Measurements from ENCODE around the gene SYNE1.

SYNE1 gene

GRCh38 chr6:152268846-152269442, 368.2 kb downstream of the SYNE1 start:
- no peak for DNase-seq

DNA sequence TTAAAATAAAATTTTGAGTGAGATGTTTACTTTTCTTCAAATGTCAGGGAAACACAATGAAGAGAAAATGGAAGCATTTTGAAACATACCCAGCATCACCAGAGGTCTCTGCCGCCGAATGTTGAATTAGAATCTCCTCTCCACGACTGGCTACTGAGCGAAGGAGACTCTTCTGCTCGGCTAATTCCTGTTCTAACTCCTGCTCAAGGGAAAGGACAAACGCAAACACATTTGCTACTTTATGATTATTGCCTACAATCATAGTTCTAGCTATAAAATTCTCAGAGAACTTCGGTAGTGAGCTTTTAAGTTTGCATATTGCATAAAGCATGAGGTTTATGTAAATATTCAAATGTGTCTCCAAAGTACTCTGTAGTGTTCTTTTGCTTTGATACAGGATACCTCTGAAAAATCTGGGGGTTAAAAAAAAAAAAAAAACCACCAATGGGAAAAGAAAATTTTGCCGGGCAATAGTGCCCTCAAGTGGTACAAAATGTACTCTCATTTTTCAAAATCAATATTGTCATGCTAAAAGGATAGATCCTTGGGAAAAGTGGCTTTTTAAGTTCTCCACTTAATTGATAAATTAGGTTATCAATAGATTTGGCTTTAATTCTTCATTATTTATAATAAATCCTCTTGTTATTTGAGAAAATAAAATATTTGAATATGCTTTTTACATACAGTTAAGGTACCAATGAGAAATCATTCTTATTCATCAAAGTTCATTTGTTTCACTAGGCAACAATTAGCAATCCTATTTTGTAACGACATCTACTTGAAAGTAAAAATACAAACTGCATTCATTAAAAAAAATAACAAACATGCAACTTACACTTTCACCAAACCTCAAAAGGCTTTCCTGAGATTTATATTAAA, 369.0 kb downstream of the SYNE1 start:
- DNase-seq, result peak; percentile 9 to 27

- no peak for DNase-seq
These were observed 371.5 kb downstream of the SYNE1 start for GRCh38 chr6:152265651-152266050.

- no peak for DNase-seq
These were observed 373.6 kb downstream of the SYNE1 start for GRCh38 chr6:152263582-152263981.

DNA sequence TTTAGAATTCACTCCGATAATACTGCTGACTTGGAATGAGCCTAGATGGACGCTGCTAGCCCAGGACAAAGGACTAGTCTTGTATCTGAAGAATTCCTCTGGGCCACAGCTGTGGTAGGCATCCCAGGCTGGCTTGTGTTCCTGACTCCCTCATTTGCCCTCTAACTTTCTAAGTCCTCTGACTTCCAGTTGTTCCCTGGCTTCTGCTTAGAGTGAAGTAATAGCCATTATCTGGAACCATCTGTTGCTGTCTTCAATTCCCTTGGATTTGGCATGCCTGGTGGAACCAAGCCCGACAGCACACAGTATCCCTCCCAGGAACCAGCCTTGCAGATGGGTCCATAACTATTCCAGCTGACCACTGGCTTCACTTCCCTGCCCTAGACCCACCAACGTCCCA, 376.0 kb downstream of the SYNE1 start:
- DNase-seq, result no peak

- DNase-seq, result no peak
These were observed 377.9 kb downstream of the SYNE1 start for GRCh38 chr6:152259234-152259633.

DNA sequence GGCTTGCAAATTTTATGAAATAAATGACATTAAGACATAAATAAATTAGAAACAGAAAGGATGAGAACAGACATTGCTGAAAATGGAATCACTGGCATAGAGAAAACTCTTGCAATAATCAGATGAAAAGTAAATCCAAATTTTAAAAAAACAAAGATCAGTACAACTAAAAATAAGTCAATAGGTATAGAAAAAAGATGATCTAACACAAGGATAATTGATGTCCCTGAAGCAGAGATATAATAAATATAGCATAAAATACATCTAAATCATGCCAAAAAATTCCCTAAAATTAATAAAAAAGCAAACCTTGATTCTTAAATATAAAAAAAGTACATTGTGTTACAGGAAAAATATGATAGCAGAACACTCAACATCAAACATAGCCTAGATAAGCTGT, 379.6 kb downstream of the SYNE1 start:
- DNase-seq, result no peak

GRCh38 chr6:152250127-152250526, 387.0 kb downstream of the SYNE1 start:
- DNase-seq, result no peak

GRCh38 chr6:152248980-152249379, 388.2 kb downstream of the SYNE1 start:
- no peak for DNase-seq

- DNase-seq, result no peak
These were observed 390.4 kb downstream of the SYNE1 start for GRCh38 chr6:152246554-152247337.

DNA sequence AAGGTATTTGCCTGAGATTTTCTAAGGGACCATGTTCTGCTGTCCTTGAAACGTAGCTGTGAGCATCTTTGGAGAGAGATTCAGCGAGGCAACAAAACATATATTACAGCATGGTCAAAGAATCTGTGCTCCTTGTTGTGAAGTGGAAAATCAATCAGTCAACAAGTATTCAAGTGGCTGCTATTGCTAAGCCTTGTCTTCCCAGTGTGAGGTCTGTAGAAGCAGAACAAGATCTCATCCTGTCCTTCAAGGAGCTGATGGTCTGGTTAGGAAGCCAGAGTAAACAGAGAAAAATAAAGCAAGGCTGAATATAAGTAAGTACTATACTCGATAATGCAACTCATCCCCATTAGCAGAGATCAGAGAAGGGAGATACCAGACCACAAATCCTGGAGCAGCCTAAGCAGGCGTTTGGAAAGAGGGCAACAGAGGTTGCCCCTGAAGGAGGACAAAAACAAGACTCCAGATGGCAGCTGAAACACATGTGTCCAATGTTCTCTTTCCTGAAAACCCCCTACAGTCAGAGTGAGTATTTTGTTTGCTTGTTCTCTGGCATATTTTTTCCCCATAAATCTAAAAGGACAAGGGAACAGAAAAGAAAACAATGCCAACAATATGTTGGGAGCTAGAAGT, 392.0 kb downstream of the SYNE1 start:
- DNase-seq, result no peak

DNA sequence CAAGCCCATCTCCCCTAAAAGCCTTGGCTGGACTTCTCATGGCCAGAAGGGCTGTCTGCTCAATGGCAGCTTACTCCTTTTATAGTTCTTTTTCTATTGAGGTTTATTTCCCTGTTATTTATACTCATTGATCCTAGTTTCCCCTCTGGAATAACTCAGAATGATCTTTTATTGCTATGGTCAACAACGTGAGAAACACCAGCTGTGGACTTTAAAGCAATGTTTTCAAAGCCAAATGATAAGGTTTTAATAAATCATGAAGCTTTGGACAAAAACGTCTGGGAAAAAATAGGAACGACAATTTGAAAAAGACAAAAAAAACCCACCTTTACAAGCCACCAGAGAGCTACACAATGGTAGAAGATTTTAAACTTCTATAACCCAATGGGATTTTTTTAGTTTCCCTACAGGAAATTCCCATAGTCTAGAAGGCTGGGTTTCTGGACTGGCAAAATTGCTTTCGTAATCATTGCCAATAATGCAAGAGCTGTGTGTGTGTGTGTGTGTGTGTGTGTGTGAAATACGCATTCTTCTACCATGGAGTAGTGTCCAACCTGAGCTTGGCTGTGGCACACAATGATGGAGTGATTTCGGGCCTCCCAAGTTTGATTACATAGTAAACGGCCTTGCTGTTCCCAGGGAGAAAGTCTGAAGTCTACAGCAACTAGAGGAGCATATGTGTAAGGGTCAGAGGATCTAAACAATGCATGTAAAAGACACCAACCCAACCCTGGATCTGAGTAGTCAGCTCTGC, 396.0 kb downstream of the SYNE1 start:
- DNase-seq, result no peak

DNA sequence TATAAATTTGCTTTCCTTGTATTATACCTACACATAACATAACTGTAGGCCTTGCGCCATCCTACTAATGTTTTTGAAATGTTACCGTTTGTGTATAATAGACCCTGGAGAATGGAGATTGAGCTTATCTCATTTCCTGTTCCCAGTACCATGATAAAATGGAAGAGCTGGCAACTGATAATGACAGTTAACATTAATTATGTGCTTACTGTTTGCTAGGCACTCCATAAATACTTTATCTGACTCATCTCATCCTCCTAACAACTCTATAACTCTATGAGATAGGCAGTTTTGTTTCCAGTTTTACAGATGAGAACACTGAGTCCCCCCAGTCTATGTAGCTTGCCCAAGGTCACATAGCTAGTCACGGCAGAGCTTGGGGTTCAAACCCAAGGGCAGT, 396.7 kb downstream of the SYNE1 start:
- DNase-seq, result no peak

DNA sequence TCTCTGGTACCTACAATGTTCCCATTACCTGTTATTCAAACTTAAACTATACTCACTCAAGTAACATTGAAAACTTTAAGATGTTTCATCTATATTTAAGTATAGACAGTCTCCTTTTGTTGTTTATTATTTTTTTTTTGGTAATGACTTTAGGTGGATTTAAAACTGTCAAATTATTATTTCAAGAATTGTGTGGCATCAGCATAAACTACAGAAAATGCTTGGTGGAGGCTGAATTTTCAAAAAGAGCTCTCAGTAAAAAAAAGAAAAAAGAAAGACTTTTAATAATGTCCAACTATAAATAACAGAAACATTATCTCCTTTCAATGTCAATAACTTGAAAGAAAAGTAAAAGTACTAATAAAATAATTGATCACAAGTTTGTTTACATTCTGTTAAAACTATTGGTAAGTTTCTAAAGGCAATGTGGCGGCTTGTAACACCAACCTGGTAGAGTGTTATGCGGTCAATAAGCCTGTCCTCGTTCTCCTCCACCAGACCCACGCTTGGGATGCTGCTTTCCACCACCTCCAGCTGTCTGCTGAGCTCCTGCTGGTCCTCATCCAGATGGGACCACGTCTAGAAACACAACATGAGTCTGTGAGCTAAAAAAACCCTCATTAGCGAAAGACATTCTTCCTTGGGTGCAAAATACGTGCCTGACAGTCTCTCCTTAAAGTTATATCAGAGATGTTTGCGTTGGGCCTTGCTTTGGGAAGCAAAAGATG, 400.6 kb downstream of the SYNE1 start:
- DNase-seq, result no peak

DNA sequence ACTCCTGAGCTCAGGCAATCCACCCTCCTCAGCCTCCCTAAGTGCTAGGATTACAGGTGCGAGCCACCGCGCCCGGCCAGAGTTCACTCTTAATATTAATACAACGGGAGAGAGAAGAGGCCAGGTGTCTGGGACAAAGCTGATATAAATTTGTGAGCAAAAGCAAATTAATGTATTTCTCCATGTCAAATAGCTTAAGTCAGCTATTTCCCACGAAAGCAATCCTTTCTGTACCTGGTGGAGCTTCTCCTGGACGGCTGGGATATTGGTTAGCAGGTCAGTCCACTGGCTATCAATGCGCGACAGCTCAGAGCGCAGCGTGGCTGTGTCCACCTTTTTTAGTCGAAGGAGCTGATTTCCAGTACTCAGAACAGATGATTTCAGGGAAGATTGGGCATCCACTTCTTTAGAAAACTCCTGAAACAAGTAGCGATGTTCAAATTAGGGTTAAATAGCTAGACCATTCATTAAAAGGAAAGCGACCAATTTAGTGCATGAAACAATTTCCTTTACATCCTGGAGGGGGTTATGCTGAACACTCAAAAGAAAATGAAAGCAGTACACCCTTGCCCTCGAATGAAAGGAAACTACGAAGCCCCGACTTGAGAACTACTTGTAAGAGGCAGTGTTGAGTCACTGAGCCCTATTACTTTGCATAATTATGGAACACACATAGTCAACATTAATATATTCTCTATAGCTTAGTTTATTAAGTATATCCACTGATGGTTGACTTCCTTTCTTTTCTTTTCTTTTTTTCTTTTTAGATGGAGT, 403.4 kb downstream of the SYNE1 start:
- DNase-seq, result no peak

DNA sequence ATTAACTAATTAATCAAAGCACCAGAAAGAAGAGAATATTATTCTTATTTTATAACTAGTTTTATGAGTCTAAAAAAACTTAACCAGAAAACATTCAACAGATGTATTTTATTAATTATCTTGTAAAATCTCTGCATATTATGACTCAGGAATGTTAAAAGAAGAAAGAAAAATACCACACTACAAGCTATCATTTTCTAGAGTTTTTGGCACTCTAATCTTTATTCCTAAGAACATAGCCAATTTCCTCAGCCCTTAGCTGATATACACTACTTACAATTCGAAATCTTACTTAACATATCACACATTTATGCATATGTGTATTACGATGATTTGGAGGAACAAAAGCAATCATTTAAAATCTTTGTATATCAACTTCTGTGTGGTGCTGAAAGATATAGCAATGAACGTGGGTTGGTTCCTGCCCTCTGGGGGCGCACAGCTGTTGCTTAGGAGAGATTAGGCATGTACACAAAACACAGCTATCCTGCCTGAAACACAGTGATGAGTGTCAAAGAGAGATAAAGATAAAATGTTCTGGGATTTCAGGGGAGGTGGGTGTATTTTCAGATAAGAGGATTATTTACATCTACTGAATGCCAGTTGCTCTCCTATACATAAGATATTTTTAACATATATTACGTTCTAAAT, 404.5 kb downstream of the SYNE1 start:
- DNase-seq, result peak in 1 of 2 donors; percentile 19

DNA sequence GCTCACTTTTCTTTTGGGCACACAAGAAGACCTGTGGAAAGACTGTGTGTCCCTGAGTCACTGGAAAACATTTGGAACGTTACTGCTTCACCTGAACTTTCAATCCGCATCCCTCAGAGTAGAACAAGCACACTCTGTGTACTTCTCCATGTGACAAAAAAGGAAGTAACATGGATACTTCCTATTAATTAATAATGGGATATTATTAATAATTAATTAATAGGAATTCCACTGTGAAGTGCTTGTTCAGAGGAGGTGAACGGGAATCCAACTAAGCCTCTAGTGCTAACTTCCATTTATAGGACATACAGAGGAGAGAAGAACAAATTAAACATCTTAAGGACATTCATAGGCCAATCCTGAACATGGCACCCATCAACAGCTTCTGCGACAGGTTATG, 407.8 kb downstream of the SYNE1 start:
- DNase-seq, result no peak

GRCh38 chr6:152226119-152226518, 411.0 kb downstream of the SYNE1 start:
- no peak for DNase-seq

GRCh38 chr6:152225241-152225934, 411.8 kb downstream of the SYNE1 start:
- DNase-seq, result no peak

DNA sequence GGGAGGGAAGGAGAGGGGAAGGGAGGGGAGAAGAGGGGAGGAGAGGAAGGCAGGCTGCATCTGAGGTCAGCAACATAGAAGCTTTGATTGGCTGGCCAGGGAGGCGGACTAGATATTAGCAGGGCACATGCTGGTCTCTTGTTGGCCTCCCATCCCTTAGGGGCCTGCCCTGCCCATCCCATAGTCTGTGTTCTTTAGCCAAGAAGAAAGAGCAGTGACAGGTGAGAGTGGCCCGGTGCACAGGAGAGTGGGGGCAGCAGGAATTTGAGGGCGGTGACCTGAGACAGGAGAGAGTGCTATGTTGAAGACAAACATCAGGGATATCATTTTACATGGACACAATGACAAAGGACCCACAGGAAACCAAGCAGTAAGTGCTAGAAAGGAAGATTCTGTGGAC, 413.5 kb downstream of the SYNE1 start:
- DNase-seq, result no peak

Data from stimulated activated CD4-positive, alpha-beta T cell treated with anti-CD3 and anti-CD28 coated beads, Interleukin-2, amount 100 ng/mL, for 24 hours (primary cell).